Right cardiac atrium (tissue), 5 donors: ENCODE results near the gene ATP6V1G3. TPM values are rescaled to one million over a fixed set of nuclear protein-coding genes. Genes with fewer than 3 reads are reported as not detected.
"Not testable (repeated sequence)": the region's sequence is repeated elsewhere in the genome, so short reads cannot be mapped to it uniquely, and the experiment has no call there.

ENCODE experiments used
- ATAC-seq, 2 donors: fragments of 200-7000 bp; cut with Tn5 transposase; one replicate each; pipeline versions ENCODE4 v1.8.0 to v1.9.1; 2020; ENCODE audit warnings: moderate library complexity in 2 of 2, mild to moderate bottlenecking in 1 of 2
- DNase-seq, 3 donors: peaks; one replicate each; pipeline ENCODE4 v3.0.0-alpha.2; 2020
- H3K27ac ChIP-seq: one replicate; pipeline ENCODE4 v1.5.1; 2013; ENCODE audit warnings: mild to moderate bottlenecking, low read length, control low read depth, moderate library complexity
- H3K27me3 ChIP-seq: one replicate; pipeline ENCODE4 v1.6.1; 2013; ENCODE audit not compliant: control insufficient read depth, insufficient read depth
- H3K4me1 ChIP-seq: one replicate; pipeline ENCODE4 v1.6.1; 2013; ENCODE audit warnings: low read length; ENCODE audit not compliant: control insufficient read depth, insufficient read depth
- H3K4me3 ChIP-seq: one replicate; pipeline ENCODE4 v1.5.1; 2013; ENCODE audit warnings: low read length, control low read depth
- H3K9me3 ChIP-seq: one replicate; pipeline ENCODE4 v1.6.1; 2013; ENCODE audit warnings: low read length; ENCODE audit not compliant: control insufficient read depth
- WGBS: extraction: QIAGEN DNeasy Blood & Tissue Kit; methylation state at CpG from one replicate; pipeline ENCODE4 v1.1.7; 2013; 5-methylcytosine and 5-hydroxymethylcytosine counted together
- intact Hi-C, 4 donors: fragments of 100-400 bp; cut with DNase I; formaldehyde crosslinking; loops; one replicate each; pipeline versions ENCODE4 v1.11.0 to v1.14.0; 2022 to 2023
- polyA plus RNA-seq: library from polyadenylated mRNA; stranded (reverse); fragments of 200-250 nt; gene quantifications from one replicate; pipeline ENCODE4 v1.2.3, GENCODE V29; 2013
- total RNA-seq, 4 donors: library from RNA; stranded (reverse); fragmentation: NEBNext Ultra II Directional; extraction: Animal tissue kit (Norgen Biotek cat#: 25700); gene quantifications; one replicate each; pipeline ENCODE4 v1.2.1, GENCODE V29; 2021
- donor health status: healthy with polysubstance abuse.
- donor health status: DM: no; HTN: yes; CAD: no.
- donor health status: DM: no; HTN: no; CAD: no.
- donor health status: DM: no; HTN: yes; CAD: no; lungs with severe emphysema.
- donor health status: DM: yes; HTN: yes; CAD: no.

The ATP6V1G3 gene
- total and polyA plus RNA-seq, 5 donors: not detected

GRCh38 chr1:198542632-198543031 lies 2.2 kb upstream of the ATP6V1G3 start:
- 70% methylated on average over 1 of the region's 1 CpG for WGBS

GRCh38 chr1:198541737-198542136 lies 1.3 kb upstream of the ATP6V1G3 start:
- intact Hi-C loops: no loop called here
- WGBS: 93% methylated on average over 3 of the region's 3 CpGs

More at GRCh38 chr1:198542632-198543031, 2.2 kb upstream of the ATP6V1G3 start:
- no peaks in the 10 kb centered on the region for H3K4me1 ChIP-seq
- no peak overlapping the region for H3K27ac ChIP-seq
- intact Hi-C loops: no loop called here
- ATAC-seq (no peak), DNase-seq (no peak)
- no peak overlapping the region for H3K4me3 ChIP-seq
- no peaks in the 10 kb centered on the region for H3K27me3 ChIP-seq
- no peaks in the 10 kb centered on the region for H3K9me3 ChIP-seq

GRCh38 chr1:198538579-198539364 lies 1.7 kb downstream of the ATP6V1G3 start:
- no peaks in the 10 kb centered on the region for H3K4me1 ChIP-seq
- H3K27me3 ChIP-seq: no peaks in the 10 kb centered on the region
- H3K27ac ChIP-seq: no peak overlapping the region
- DNase-seq (no peak), ATAC-seq (no peak)
- no peak overlapping the region for H3K4me3 ChIP-seq
- 92% methylated on average over 7 of the region's 7 CpGs for WGBS
- H3K9me3 ChIP-seq: no peaks in the 10 kb centered on the region
- intact Hi-C loops: no loop called here

More at GRCh38 chr1:198541737-198542136, 1.3 kb upstream of the ATP6V1G3 start:
- no peaks in the 10 kb centered on the region for H3K4me1 ChIP-seq
- no peaks in the 10 kb centered on the region for H3K27me3 ChIP-seq
- ATAC-seq (no peak), DNase-seq (no peak)
- no peak overlapping the region for H3K27ac ChIP-seq
- H3K4me3 ChIP-seq: no peak overlapping the region
- no peaks in the 10 kb centered on the region for H3K9me3 ChIP-seq

- Histone ChIP-seq H3K27ac (no peak overlapping the region), H3K4me3 (no peak overlapping the region), H3K9me3 (no peaks in the 10 kb centered on the region), H3K4me1 (no peaks in the 10 kb centered on the region), H3K27me3 (no peaks in the 10 kb centered on the region)
- intact Hi-C loops: no loop called here
- no peak for DNase-seq
- ATAC-seq: no peak
Observed at GRCh38 chr1:198535631-198536030, 4.8 kb downstream of the ATP6V1G3 start.

GRCh38 chr1:198534548-198535418 lies 5.7 kb downstream of the ATP6V1G3 start:
- Histone ChIP-seq H3K9me3 (no peaks in the 10 kb centered on the region), H3K27me3 (no peaks in the 10 kb centered on the region), H3K4me1 (no peaks in the 10 kb centered on the region), H3K4me3 (no peak overlapping the region), H3K27ac (no peak overlapping the region)
- no peak for ATAC-seq
- intact Hi-C loops: no loop called here
- 74% methylated on average over 1 of the region's 1 CpG for WGBS
- DNase-seq: no peak

- no peaks in the 10 kb centered on the region for H3K4me1 ChIP-seq
- intact Hi-C loops: no loop called here
- ATAC-seq (no peak), DNase-seq (no peak)
- H3K27me3 ChIP-seq: no peaks in the 10 kb centered on the region
- H3K27ac ChIP-seq: no peak overlapping the region
- H3K9me3 ChIP-seq: no peaks in the 10 kb centered on the region
- no peak overlapping the region for H3K4me3 ChIP-seq
- WGBS: 88% methylated on average over 3 of the region's 3 CpGs
Observed at GRCh38 chr1:198531891-198532290, 8.6 kb downstream of the ATP6V1G3 start.

GRCh38 chr1:198530953-198531352 lies 9.5 kb downstream of the ATP6V1G3 start:
- ATAC-seq: no peak
- WGBS: 59% methylated on average over 3 of the region's 3 CpGs

GRCh38 chr1:198529414-198529813 lies 11.1 kb downstream of the ATP6V1G3 start:
- WGBS: 38% methylated on average over 2 of the region's 2 CpGs
- Histone ChIP-seq H3K27me3 (no peaks in the 10 kb centered on the region), H3K9me3 (no peaks in the 10 kb centered on the region), H3K4me1 (no peaks in the 10 kb centered on the region), H3K4me3 (no peak overlapping the region), H3K27ac (no peak overlapping the region)
- ATAC-seq (no peak), DNase-seq (no peak)
- intact Hi-C loops: no loop called here

More at GRCh38 chr1:198530953-198531352, 9.5 kb downstream of the ATP6V1G3 start:
- DNase-seq: no peak
- intact Hi-C loops: no loop called here
- no peaks in the 10 kb centered on the region for H3K4me1 ChIP-seq
- no peaks in the 10 kb centered on the region for H3K9me3 ChIP-seq
- no peak overlapping the region for H3K27ac ChIP-seq
- H3K27me3 ChIP-seq: no peaks in the 10 kb centered on the region
- H3K4me3 ChIP-seq: no peak overlapping the region

GRCh38 chr1:198528364-198528763 lies 12.1 kb downstream of the ATP6V1G3 start:
- Histone ChIP-seq H3K27me3 (no peaks in the 10 kb centered on the region), H3K27ac (no peak overlapping the region), H3K9me3 (no peaks in the 10 kb centered on the region), H3K4me3 (no peak overlapping the region), H3K4me1 (no peaks in the 10 kb centered on the region)
- 70% methylated on average over 1 of the region's 1 CpG for WGBS
- ATAC-seq (no peak), DNase-seq (no peak)
- intact Hi-C loops: no loop called here

GRCh38 chr1:198524556-198524955 lies 15.9 kb downstream of the ATP6V1G3 start:
- H3K4me1 ChIP-seq: no peaks in the 10 kb centered on the region
- no peak overlapping the region for H3K4me3 ChIP-seq
- 58% methylated on average over 2 of the region's 2 CpGs for WGBS
- intact Hi-C loops: no loop called here
- no peak overlapping the region for H3K27ac ChIP-seq
- no peaks in the 10 kb centered on the region for H3K9me3 ChIP-seq
- no peak for ATAC-seq
- H3K27me3 ChIP-seq: no peaks in the 10 kb centered on the region
- DNase-seq: no peak

- WGBS: 73% methylated on average over 10 of the region's 10 CpGs
- H3K4me1 ChIP-seq, H3K9me3 ChIP-seq, H3K27me3 ChIP-seq, intact Hi-C loops, H3K27ac ChIP-seq, H3K4me3 ChIP-seq, ATAC-seq: not testable (repeated sequence)
- DNase-seq: peak in 1 of 3 donors; percentile 34
Observed at GRCh38 chr1:198524127-198524526, 16.4 kb downstream of the ATP6V1G3 start.
